ENCODE data around the gene FOXR1.

FOXR1 gene

GRCh38 chr11:118971646-118972045, at the start of gene FOXR1:
Gene FOXR1 (plus strand): TSS chr11:118971761. CDS start chr11:118971932, 171 bp downstream.
- no peak for DNase-seq (ENCODE audit: low read depth in 2 of 2)

GRCh38 chr11:118921929-118922744, 49.4 kb upstream of the FOXR1 start:
- DNase-seq (ENCODE audit: low read depth in 2 of 2), result no peak

- DNase-seq (ENCODE audit: low read depth in 2 of 2), result no peak
Measured at GRCh38 chr11:118922745-118923627, 48.6 kb upstream of the FOXR1 start.

- no peak for DNase-seq (ENCODE audit: low read depth in 2 of 2)
Measured at GRCh38 chr11:118923721-118924587, 47.6 kb upstream of the FOXR1 start.

GRCh38 chr11:118924591-118925585, 46.7 kb upstream of the FOXR1 start:
- DNase-seq (ENCODE audit: low read depth in 2 of 2), result no peak

- DNase-seq (ENCODE audit: low read depth in 2 of 2), result no peak
Measured at GRCh38 chr11:118927554-118928100, 43.9 kb upstream of the FOXR1 start.

GRCh38 chr11:118928101-118928869, 43.3 kb upstream of the FOXR1 start:
- peak; percentile 79 to 93 for DNase-seq (ENCODE audit: low read depth in 2 of 2)

- DNase-seq (ENCODE audit: low read depth in 2 of 2), result no peak
Measured at GRCh38 chr11:118928870-118929500, 42.6 kb upstream of the FOXR1 start.

GRCh38 chr11:118929501-118930093, 42.0 kb upstream of the FOXR1 start:
- peak; percentile 57 to 62 for DNase-seq (ENCODE audit: low read depth in 2 of 2)

- DNase-seq (ENCODE audit: low read depth in 2 of 2), result peak; percentile 66 to 74
Measured at GRCh38 chr11:118930094-118930712, 41.4 kb upstream of the FOXR1 start.

- DNase-seq (ENCODE audit: low read depth in 2 of 2), result no peak
Measured at GRCh38 chr11:118931571-118931970, 40.0 kb upstream of the FOXR1 start.

- DNase-seq (ENCODE audit: low read depth in 2 of 2), result no peak
Measured at GRCh38 chr11:118933486-118933885, 38.1 kb upstream of the FOXR1 start.

- DNase-seq (ENCODE audit: low read depth in 2 of 2), result no peak
Measured at GRCh38 chr11:118935376-118935775, 36.2 kb upstream of the FOXR1 start.

GRCh38 chr11:118938491-118939403, 32.8 kb upstream of the FOXR1 start:
- no peak for DNase-seq (ENCODE audit: low read depth in 2 of 2)

- DNase-seq (ENCODE audit: low read depth in 2 of 2), result no peak
Measured at GRCh38 chr11:118939404-118939915, 32.1 kb upstream of the FOXR1 start.

- no peak for DNase-seq (ENCODE audit: low read depth in 2 of 2)
Measured at GRCh38 chr11:118939953-118940598, 31.5 kb upstream of the FOXR1 start.

Measured in stimulated activated CD8-positive, alpha-beta memory T cell treated with anti-CD3 and anti-CD28 coated beads, Interleukin-15, amount 100 ng/mL, for 4 hours (primary cell).